Stomach (tissue), 9 donors: ENCODE data around the gene SELENOO. TPM values are rescaled to one million over a fixed set of nuclear protein-coding genes. Genes with fewer than 3 reads are reported as not detected.
A peak's percentile ranks its signal among the peaks of the same experiment; 100 is the strongest.

Experiments
- DNase-seq, 2 donors: peaks; one replicate each; pipeline versions ENCODE4 v3.0.0 to v3.0.0-alpha.2; 2013 to 2019
- H3K27ac ChIP-seq, 5 donors: fragments of 200-600 bp in 4 of 5; sonication (generic) in 4 of 5; one replicate each; pipeline ENCODE4 v1.5.1; 2013 to 2019; ENCODE audit warnings: mild to moderate bottlenecking in 1 of 5, moderate library complexity in 1 of 5
- H3K27me3 ChIP-seq, 3 donors: fragments of 200-600 bp; sonication (generic); one replicate each; pipeline ENCODE4 v1.5.1; 2017 to 2019; ENCODE audit warnings: mixed run types in 1 of 3
- H3K36me3 ChIP-seq, 4 donors: fragments of 200-600 bp; sonication (generic); 1 replicate in 3 of 4; 2 replicates in 1 of 4; pipeline ENCODE4 v1.5.1; 2016 to 2019
- H3K4me1 ChIP-seq, 4 donors: fragments of 200-600 bp; sonication (generic); one replicate each; pipeline ENCODE4 v1.5.1; 2016 to 2019
- H3K4me3 ChIP-seq, 4 donors: fragments of 200-600 bp; sonication (generic) in 3 of 4; one replicate each; pipeline ENCODE4 v1.5.1; 2016 to 2019; ENCODE audit warnings: mild to moderate bottlenecking in 1 of 4
- H3K9me3 ChIP-seq, 4 donors: fragments of 200-600 bp; sonication (generic); one replicate each; pipeline ENCODE4 v1.5.1; 2016 to 2019
- CTCF ChIP-seq, 7 experiments: fragments of 450-650 bp in 4 of 7; fragments of 200-600 bp in 3 of 7; sonication (generic) in 3 of 7; IDR thresholded peaks; one replicate each; pipeline ENCODE4 v1.5.1; 2016 to 2019; ENCODE audit warnings: antibody characterized with exemption in 7 of 7, control low read depth in 2 of 7, mild to moderate bottlenecking in 1 of 7
- EP300 ChIP-seq: sonication (generic); formaldehyde crosslinking; IDR thresholded peaks from one replicate; pipeline ENCODE4 v1.6.1; 2017; ENCODE audit warnings: antibody characterized with exemption
- POLR2A ChIP-seq, 4 donors: fragments of 450-650 bp; IDR thresholded peaks; one replicate each; pipeline ENCODE4 v1.6.1; 2016; ENCODE audit warnings: antibody characterized with exemption in 4 of 4, control low read depth in 2 of 4, mild to moderate bottlenecking in 1 of 4, moderate library complexity in 1 of 4
- POLR2AphosphoS5 ChIP-seq, 3 donors: sonication (generic); formaldehyde crosslinking; IDR thresholded peaks; one replicate each; pipeline ENCODE4 v1.6.1; 2016; ENCODE audit warnings: antibody characterized with exemption in 3 of 3
- WGBS, 5 donors: extraction: QIAGEN DNeasy Blood & Tissue Kit in 3 of 5; methylation state at CpG; one replicate each; pipeline versions ENCODE4 v1.1.5 to v1.1.7; 2013 to 2018; 5-methylcytosine and 5-hydroxymethylcytosine counted together
- intact Hi-C: fragments of 100-400 bp; cut with DNase I; formaldehyde crosslinking; loops from one replicate; pipeline ENCODE4 v1.15.1; 2023; ENCODE audit warnings: low total_unique reads
- polyA plus RNA-seq, 3 donors: library from polyadenylated mRNA; stranded (reverse); fragments of 200-250 nt; gene quantifications; one replicate each; pipeline ENCODE4 v1.2.3, GENCODE V29; 2013
- total RNA-seq, 5 donors: library from RNA; depleted of rRNA; stranded (reverse); fragments of >200 nt; gene quantifications; one replicate each; pipeline versions ENCODE4 v1.1.0 to v1.2.3, GENCODE V29; 2014 to 2016
- donor health status: healthy with polysubstance abuse.
- donor health status: Bipolar disorder and iron deficiency.
- donor health status: healthy.

Gene SELENOO
- total and polyA plus RNA-seq, 8 donors, result 10.1 to 185 (median 35.3) TPM

- DNase-seq, result no peak
- Histone ChIP-seq H3K36me3 (peaks cover 48 to 95% (median 89%) of the 10 kb centered on the region in 4 donors), H3K27me3 (no peaks in the 10 kb centered on the region), H3K4me3 (no peak overlapping the region), H3K9me3 (peaks cover 0 to 2% (median 0%) of the 10 kb centered on the region in 4 donors), H3K4me1 (peaks cover 0 to 45% (median 26%) of the 10 kb centered on the region in 4 donors), H3K27ac (no peak overlapping the region)
- 75 to 81% (median 79%) methylated on average over 9 to 31 of the region's 31 CpGs for WGBS, 5 donors
- intact Hi-C loops, result no loop called here
- TF ChIP-seq EP300, result no peak
- no peak for TF ChIP-seq POLR2A (IDR thresholded peaks at IDR 0.05)
Observed at GRCh38 chr22:50208939-50209892, 8.4 kb downstream of the SELENOO start.

- 49 to 63% (median 59%) methylated on average over 11 to 20 of the region's 20 CpGs for WGBS, 5 donors
- intact Hi-C loops, result loop anchor here (5.0 kb wide), 1 partner anchor 58 kb away; no protein-coding TSS in a partner anchor
- H3K27me3 ChIP-seq, result no peaks in the 10 kb centered on the region
Observed at GRCh38 chr22:50209893-50210292, 9.1 kb downstream of the SELENOO start.

GRCh38 chr22:50210378-50211139 is 9.7 kb downstream of the SELENOO start:
- Histone ChIP-seq H3K9me3 (peaks cover 0 to 2% (median 0%) of the 10 kb centered on the region in 4 donors), H3K4me1 (peaks cover 0 to 36% (median 23%) of the 10 kb centered on the region in 4 donors), H3K27me3 (no peaks in the 10 kb centered on the region), H3K36me3 (peaks cover 52 to 97% (median 95%) of the 10 kb centered on the region in 4 donors), H3K27ac (no peak overlapping the region), H3K4me3 (no peak overlapping the region)
- 84 to 88% (median 86%) methylated on average over 18 to 32 of the region's 32 CpGs for WGBS, 5 donors
- intact Hi-C loops, result loop anchor here (5.0 kb wide), 1 partner anchor 58 kb away; no protein-coding TSS in a partner anchor
- TF ChIP-seq POLR2AphosphoS5 (IDR thresholded peaks at IDR 0.05) (no peak), EP300 (no peak), CTCF (IDR thresholded peaks at IDR 0.05) (no peak), POLR2A (IDR thresholded peaks at IDR 0.05) (no peak)
- DNase-seq, result no peak

More at GRCh38 chr22:50209893-50210292, 9.1 kb downstream of the SELENOO start:
- peak; percentile 79 to 87 for DNase-seq
- no peak overlapping the region for H3K4me3 ChIP-seq
- peaks cover 0 to 41% (median 24%) of the 10 kb centered on the region in 4 donors for H3K4me1 ChIP-seq
- peak in 5 of 7 experiments; percentile 63 to 91 (median 84) for TF ChIP-seq CTCF (IDR thresholded peaks at IDR 0.05)
- TF ChIP-seq EP300, result no peak
- TF ChIP-seq POLR2A (IDR thresholded peaks at IDR 0.05), result no peak
- TF ChIP-seq POLR2AphosphoS5 (IDR thresholded peaks at IDR 0.05), result peak in 1 of 3 donors; percentile 57
- H3K27ac ChIP-seq, result no peak overlapping the region
- peaks cover 48 to 97% (median 92%) of the 10 kb centered on the region in 4 donors for H3K36me3 ChIP-seq
- H3K9me3 ChIP-seq, result peaks cover 0 to 2% (median 0%) of the 10 kb centered on the region in 4 donors

GRCh38 chr22:50211147-50211546 is 10.3 kb downstream of the SELENOO start:
- Histone ChIP-seq H3K27me3 (no peaks in the 10 kb centered on the region), H3K4me1 (peaks cover 0 to 33% (median 20%) of the 10 kb centered on the region in 4 donors), H3K36me3 (peaks cover 55 to 97% (median 96%) of the 10 kb centered on the region in 4 donors), H3K27ac (no peak overlapping the region), H3K4me3 (no peak overlapping the region), H3K9me3 (peaks cover 0 to 2% (median 0%) of the 10 kb centered on the region in 4 donors)
- intact Hi-C loops, result loop anchor here (5.0 kb wide), 1 partner anchor 59 kb away; no protein-coding TSS in a partner anchor
- DNase-seq, result no peak
- WGBS, 5 donors, result 88 to 91% (median 89%) methylated on average over 14 of the region's 14 CpGs
- TF ChIP-seq EP300, result no peak
- no peak for TF ChIP-seq POLR2A (IDR thresholded peaks at IDR 0.05)
- no peak for TF ChIP-seq CTCF (IDR thresholded peaks at IDR 0.05)
- TF ChIP-seq POLR2AphosphoS5 (IDR thresholded peaks at IDR 0.05), result no peak
